Stimulated activated CD4-positive, alpha-beta T cell treated with anti-CD3 and anti-CD28 coated beads, Interleukin-4, amount 100 ng/mL, for 1 hour (primary cell): Measurements from ENCODE around the gene HS1BP3.

Experiments used
- DNase-seq: peaks from one replicate; pipeline ENCODE4 v3.0.0-alpha.2; 2020

HS1BP3 gene

GRCh38 chr2:20582600-20583221 lies 68.2 kb downstream of the HS1BP3 start:
- no peak for DNase-seq

- no peak for DNase-seq
Measured at GRCh38 chr2:20580690-20581437, 70.0 kb downstream of the HS1BP3 start.

- no peak for DNase-seq
Measured at GRCh38 chr2:20579866-20580265, 71.0 kb downstream of the HS1BP3 start.

- no peak for DNase-seq
Measured at GRCh38 chr2:20578895-20579825, 71.7 kb downstream of the HS1BP3 start.

- DNase-seq, result no peak
Measured at GRCh38 chr2:20578266-20578894, 72.5 kb downstream of the HS1BP3 start.

GRCh38 chr2:20577495-20578235 lies 73.2 kb downstream of the HS1BP3 start:
- DNase-seq, result no peak

GRCh38 chr2:20576598-20577115 lies 74.2 kb downstream of the HS1BP3 start:
- DNase-seq, result no peak

- DNase-seq, result no peak
Measured at GRCh38 chr2:20575935-20576597, 74.8 kb downstream of the HS1BP3 start.

GRCh38 chr2:20575414-20575813 lies 75.5 kb downstream of the HS1BP3 start:
- no peak for DNase-seq

- no peak for DNase-seq
Measured at GRCh38 chr2:20574930-20575329, 76.0 kb downstream of the HS1BP3 start.

GRCh38 chr2:20574423-20574911 lies 76.4 kb downstream of the HS1BP3 start:
- DNase-seq, result no peak

GRCh38 chr2:20573620-20574422 lies 77.1 kb downstream of the HS1BP3 start:
- no peak for DNase-seq

- no peak for DNase-seq
Measured at GRCh38 chr2:20572221-20572620, 78.7 kb downstream of the HS1BP3 start.

- no peak for DNase-seq
Measured at GRCh38 chr2:20571644-20572215, 79.2 kb downstream of the HS1BP3 start.

- no peak for DNase-seq
Measured at GRCh38 chr2:20571231-20571630, 79.7 kb downstream of the HS1BP3 start.

GRCh38 chr2:20570249-20570648 lies 80.6 kb downstream of the HS1BP3 start:
- no peak for DNase-seq

- no peak for DNase-seq
Measured at GRCh38 chr2:20569464-20570223, 81.3 kb downstream of the HS1BP3 start.

GRCh38 chr2:20568501-20569463 lies 82.1 kb downstream of the HS1BP3 start:
- DNase-seq, result no peak
